ENCODE data around the gene FHIP1A. TPM values are rescaled to one million over a fixed set of nuclear protein-coding genes. Genes with fewer than 3 reads are reported as not detected.

Gene FHIP1A
- total RNA-seq, 1 experiment from 2014 or later = 24.9 TPM

DNA sequence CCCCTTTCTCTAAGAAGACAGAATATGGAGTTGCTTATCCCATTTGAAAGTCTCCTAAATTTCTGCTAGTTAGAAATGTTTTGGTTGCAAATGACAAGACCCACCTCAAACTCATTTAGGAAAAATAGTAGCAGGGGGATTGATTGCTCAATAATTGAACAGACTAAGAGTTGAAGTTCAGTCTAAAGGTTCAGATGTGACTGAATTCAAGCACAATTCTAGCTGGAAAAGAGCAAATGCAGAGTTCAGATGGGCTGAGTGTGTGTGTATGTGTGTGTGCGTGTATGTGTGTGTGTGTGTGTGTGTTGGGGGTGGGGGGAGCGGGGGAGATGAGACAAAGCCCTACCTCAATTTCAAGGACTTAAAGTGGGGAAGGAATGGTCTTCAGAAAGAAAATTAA lies 47.9 kb upstream of the FHIP1A start:
- no peaks in the 10 kb centered on the region for H3K4me1 ChIP-seq (ENCODE audit: insufficient read depth, low read length)
- no peaks in the 10 kb centered on the region for H3K9me3 ChIP-seq (ENCODE audit: control insufficient read depth, low read depth, low read length)
- no peaks in the 10 kb centered on the region for H3K27me3 ChIP-seq (ENCODE audit: insufficient read depth, low read length)
- no peak overlapping the region for H2BK120ac ChIP-seq (ENCODE audit: low read depth, low read length, poor library complexity, severe bottlenecking)
- H3K9ac ChIP-seq (ENCODE audit: extremely low read depth, insufficient read length, low read length) = no peak overlapping the region
- no peak overlapping the region for H3K23ac ChIP-seq (ENCODE audit: insufficient read length, low read depth, low read length)
- Mint-ChIP-seq H3K9me3 (no peaks in the 10 kb centered on the region), H3K4me1 (peaks cover 5 to 10% of the 10 kb centered on the region in 2 experiments; a peak in 3 of 4 replicates), H3K27ac (no peak overlapping the region), H3K36me3 (ENCODE audit: insufficient read depth in 1 of 3, low read depth in 3 of 3) (no peaks in the 10 kb centered on the region), H3K4me3 (no peak overlapping the region), H3K27me3 (ENCODE audit: low read depth) (no peaks in the 10 kb centered on the region)
- H3K23me2 ChIP-seq (ENCODE audit: insufficient read length, low read depth, low read length, poor library complexity, severe bottlenecking) = no peaks in the 10 kb centered on the region
- no peak overlapping the region for H3K14ac ChIP-seq (ENCODE audit: insufficient read depth, low read length)
- no peak overlapping the region for H2BK12ac ChIP-seq (ENCODE audit: insufficient read length, low read depth, low read length)
- no peak overlapping the region for H2BK5ac ChIP-seq (ENCODE audit: insufficient read length, low read length)
- H4K20me1 ChIP-seq (ENCODE audit: control insufficient read depth, insufficient read depth, insufficient read length) = peaks cover 2% of the 10 kb centered on the region
- WGBS (ENCODE audit: extremely low coverage, insufficient read length, low lambda C conversion rate) = no CpG with 5 or more reads among the region's 2 CpGs
- H3K79me2 ChIP-seq (ENCODE audit: insufficient read depth, low read length) = no peaks in the 10 kb centered on the region
- H2AK5ac ChIP-seq (ENCODE audit: insufficient read length, low read length) = no peak overlapping the region
- H3K18ac ChIP-seq (ENCODE audit: insufficient read length, low read depth, low read length) = no peak overlapping the region
- H2BK15ac ChIP-seq (ENCODE audit: low read depth, low read length) = no peak overlapping the region
- no peak overlapping the region for H3K4ac ChIP-seq (ENCODE audit: low read depth, low read length)
- no peak overlapping the region for H2AFZ ChIP-seq (ENCODE audit: low read length)
- H3K56ac ChIP-seq (ENCODE audit: insufficient read length, low read depth, low read length) = no peak overlapping the region
- TF ChIP-seq, protein P1, sequence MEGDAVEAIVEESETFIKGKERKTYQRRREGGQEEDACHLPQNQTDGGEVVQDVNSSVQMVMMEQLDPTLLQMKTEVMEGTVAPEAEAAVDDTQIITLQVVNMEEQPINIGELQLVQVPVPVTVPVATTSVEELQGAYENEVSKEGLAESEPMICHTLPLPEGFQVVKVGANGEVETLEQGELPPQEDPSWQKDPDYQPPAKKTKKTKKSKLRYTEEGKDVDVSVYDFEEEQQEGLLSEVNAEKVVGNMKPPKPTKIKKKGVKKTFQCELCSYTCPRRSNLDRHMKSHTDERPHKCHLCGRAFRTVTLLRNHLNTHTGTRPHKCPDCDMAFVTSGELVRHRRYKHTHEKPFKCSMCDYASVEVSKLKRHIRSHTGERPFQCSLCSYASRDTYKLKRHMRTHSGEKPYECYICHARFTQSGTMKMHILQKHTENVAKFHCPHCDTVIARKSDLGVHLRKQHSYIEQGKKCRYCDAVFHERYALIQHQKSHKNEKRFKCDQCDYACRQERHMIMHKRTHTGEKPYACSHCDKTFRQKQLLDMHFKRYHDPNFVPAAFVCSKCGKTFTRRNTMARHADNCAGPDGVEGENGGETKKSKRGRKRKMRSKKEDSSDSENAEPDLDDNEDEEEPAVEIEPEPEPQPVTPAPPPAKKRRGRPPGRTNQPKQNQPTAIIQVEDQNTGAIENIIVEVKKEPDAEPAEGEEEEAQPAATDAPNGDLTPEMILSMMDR (conservative IDR thresholded peaks at IDR 0.05) = no peak
- H3T11ph ChIP-seq (ENCODE audit: low read length) = no peak overlapping the region
- no peak for DNase-seq
- no peak overlapping the region for H4K8ac ChIP-seq (replicated peaks; ENCODE audit: insufficient read length, low read depth, low read length)
- no peak overlapping the region for H4K91ac ChIP-seq (ENCODE audit: insufficient read length, low read depth, low read length)
- no peak overlapping the region for H2BK20ac ChIP-seq (ENCODE audit: low read depth, low read length, poor library complexity, severe bottlenecking)
- H4K5ac ChIP-seq (ENCODE audit: insufficient read length, low read depth, low read length) = no peak overlapping the region
- no peak overlapping the region for H3K27ac ChIP-seq (ENCODE audit: insufficient read length, low read depth, low read length)
- no peak overlapping the region for H3K4me2 ChIP-seq (ENCODE audit: insufficient read depth, insufficient read length, low read length)
- no peaks in the 10 kb centered on the region for H3K79me1 ChIP-seq (ENCODE audit: insufficient read depth, low read depth, low read length, poor library complexity, severe bottlenecking)

Measured in H9 (cell line).